ENCODE data around the gene H2AZ2. TPM values are rescaled to one million over a fixed set of nuclear protein-coding genes. Genes with fewer than 3 reads are reported as not detected.
A peak's percentile ranks its signal among the peaks of the same experiment; 100 is the strongest.
"Not testable (repeated sequence)": the region's sequence is repeated elsewhere in the genome, so short reads cannot be mapped to it uniquely, and the experiment has no call there.

H2AZ2 gene
- total RNA-seq, 2 donors from 2014 or later = 173 to 185 TPM

- Mint-ChIP-seq H3K4me3 (no peak overlapping the region), H3K4me1 (peaks cover 2% of the 10 kb centered on the region), H3K27me3 (no peaks in the 10 kb centered on the region), H3K27ac (no peak overlapping the region), H3K36me3 (ENCODE audit: low read depth) (no peaks in the 10 kb centered on the region)
- no peak for DNase-seq
- no peak for ATAC-seq
- H3K9me3 ChIP-seq (ENCODE audit: control insufficient read depth, low read length, poor library complexity, severe bottlenecking) = no peaks in the 10 kb centered on the region
Measured at GRCh38 chr7:44854644-44855364, 6.9 kb upstream of the H2AZ2 start.

GRCh38 chr7:44853391-44853790, 5.5 kb upstream of the H2AZ2 start:
- no peaks in the 10 kb centered on the region for H3K36me3 Mint-ChIP-seq (ENCODE audit: low read depth)
- no peaks in the 10 kb centered on the region for H3K27me3 Mint-ChIP-seq
- peaks cover 2% of the 10 kb centered on the region for H3K4me1 Mint-ChIP-seq
- no peak for ATAC-seq
- H3K9me3 ChIP-seq (ENCODE audit: control insufficient read depth, low read length, poor library complexity, severe bottlenecking) = no peaks in the 10 kb centered on the region
- no peak for DNase-seq
- H3K4me3 Mint-ChIP-seq = no peak overlapping the region
- H3K27ac Mint-ChIP-seq = peak overlapping the region; percentile 21

- no peak for ATAC-seq
- Mint-ChIP-seq H3K4me1 (peaks cover 7% of the 10 kb centered on the region), H3K4me3 (no peak overlapping the region)
Measured at GRCh38 chr7:44852590-44852989, 4.7 kb upstream of the H2AZ2 start.

GRCh38 chr7:44849885-44850544, 2.1 kb upstream of the H2AZ2 start:
- Mint-ChIP-seq H3K27me3 (no peaks in the 10 kb centered on the region), H3K4me3 (no peak overlapping the region), H3K36me3 (ENCODE audit: low read depth) (peaks cover 2% of the 10 kb centered on the region), H3K4me1 (peaks cover 25% of the 10 kb centered on the region), H3K27ac (peak overlapping the region; percentile 98)
- no peak for DNase-seq
- ATAC-seq = no peak
- H3K9me3 ChIP-seq (ENCODE audit: control insufficient read depth, low read length, poor library complexity, severe bottlenecking) = no peaks in the 10 kb centered on the region

More at GRCh38 chr7:44852590-44852989, 4.7 kb upstream of the H2AZ2 start:
- Mint-ChIP-seq H3K27ac (no peak overlapping the region), H3K27me3 (no peaks in the 10 kb centered on the region), H3K36me3 (ENCODE audit: low read depth) (peaks cover 2% of the 10 kb centered on the region)
- H3K9me3 ChIP-seq (ENCODE audit: control insufficient read depth, low read length, poor library complexity, severe bottlenecking) = no peaks in the 10 kb centered on the region
- no peak for DNase-seq

GRCh38 chr7:44849259-44849884, 1.5 kb upstream of the H2AZ2 start:
- Mint-ChIP-seq H3K27me3 (no peaks in the 10 kb centered on the region), H3K27ac (peak overlapping the region; percentile 98), H3K4me3 (peak overlapping the region; percentile 96), H3K36me3 (ENCODE audit: low read depth) (peaks cover 2% of the 10 kb centered on the region), H3K4me1 (peaks cover 25% of the 10 kb centered on the region)
- no peak for ATAC-seq
- H3K9me3 ChIP-seq (ENCODE audit: control insufficient read depth, low read length, poor library complexity, severe bottlenecking) = no peaks in the 10 kb centered on the region
- no peak for DNase-seq

GRCh38 chr7:44847509-44847919, 373 bp downstream of the H2AZ2 start:
- H3K9me3 ChIP-seq (ENCODE audit: control insufficient read depth, low read length, poor library complexity, severe bottlenecking) = no peaks in the 10 kb centered on the region
- ATAC-seq = peak; percentile 58
- peak; percentile 70 to 83 (median 74) for DNase-seq
- peaks cover 28% of the 10 kb centered on the region for H3K4me1 Mint-ChIP-seq
- H3K36me3 Mint-ChIP-seq (ENCODE audit: low read depth) = peaks cover 2% of the 10 kb centered on the region
- H3K27me3 Mint-ChIP-seq = no peaks in the 10 kb centered on the region
- H3K4me3 Mint-ChIP-seq = peak overlapping the region; percentile 96
- H3K27ac Mint-ChIP-seq = peak overlapping the region; percentile 98

- H3K36me3 Mint-ChIP-seq (ENCODE audit: low read depth) = peaks cover 6% of the 10 kb centered on the region
- peak overlapping the region; percentile 96 for H3K4me3 Mint-ChIP-seq
- DNase-seq = no peak
- peak overlapping the region; percentile 98 for H3K27ac Mint-ChIP-seq
- no peaks in the 10 kb centered on the region for H3K27me3 Mint-ChIP-seq
- no peaks in the 10 kb centered on the region for H3K9me3 ChIP-seq (ENCODE audit: control insufficient read depth, low read length, poor library complexity, severe bottlenecking)
- peak; percentile 51 for ATAC-seq
- H3K4me1 Mint-ChIP-seq = peaks cover 31% of the 10 kb centered on the region
Measured at GRCh38 chr7:44846816-44847508, 925 bp downstream of the H2AZ2 start.

- Mint-ChIP-seq H3K4me3 (peak overlapping the region; percentile 96), H3K4me1 (peaks cover 35% of the 10 kb centered on the region), H3K27ac (peak overlapping the region; percentile 98)
- not testable (repeated sequence) for H3K27me3 Mint-ChIP-seq; ATAC-seq; H3K9me3 ChIP-seq (ENCODE audit: control insufficient read depth, low read length, poor library complexity, severe bottlenecking); H3K36me3 Mint-ChIP-seq (ENCODE audit: low read depth)
- peak in 1 of 3 donors; percentile 17 for DNase-seq
Measured at GRCh38 chr7:44846390-44846789, 1.5 kb downstream of the H2AZ2 start.

GRCh38 chr7:44845451-44845850, 2.4 kb downstream of the H2AZ2 start:
- peak overlapping the region; percentile 96 for H3K4me3 Mint-ChIP-seq
- H3K36me3 Mint-ChIP-seq (ENCODE audit: low read depth) = peaks cover 9% of the 10 kb centered on the region
- H3K27ac Mint-ChIP-seq = peak overlapping the region; percentile 98
- no peak for ATAC-seq
- no peak for DNase-seq
- peaks cover 40% of the 10 kb centered on the region for H3K4me1 Mint-ChIP-seq
- H3K27me3 Mint-ChIP-seq = no peaks in the 10 kb centered on the region
- H3K9me3 ChIP-seq (ENCODE audit: control insufficient read depth, low read length, poor library complexity, severe bottlenecking) = no peaks in the 10 kb centered on the region

GRCh38 chr7:44843440-44843839, 4.4 kb downstream of the H2AZ2 start:
- not testable (repeated sequence) for ATAC-seq; H3K27me3 Mint-ChIP-seq; DNase-seq; H3K4me3 Mint-ChIP-seq; H3K9me3 ChIP-seq (ENCODE audit: control insufficient read depth, low read length, poor library complexity, severe bottlenecking); H3K27ac Mint-ChIP-seq; H3K36me3 Mint-ChIP-seq (ENCODE audit: low read depth)
- H3K4me1 Mint-ChIP-seq = peaks cover 47% of the 10 kb centered on the region

GRCh38 chr7:44842675-44843074, 5.2 kb downstream of the H2AZ2 start:
- DNase-seq; H3K36me3 Mint-ChIP-seq (ENCODE audit: low read depth); H3K27ac Mint-ChIP-seq; H3K27me3 Mint-ChIP-seq; ATAC-seq; H3K9me3 ChIP-seq (ENCODE audit: control insufficient read depth, low read length, poor library complexity, severe bottlenecking): not testable (repeated sequence)
- peak overlapping the region; percentile 60 for H3K4me3 Mint-ChIP-seq
- H3K4me1 Mint-ChIP-seq = peaks cover 42% of the 10 kb centered on the region

GRCh38 chr7:44838751-44839150, 9.1 kb downstream of the H2AZ2 start:
- Mint-ChIP-seq H3K36me3 (ENCODE audit: low read depth) (peaks cover 6% of the 10 kb centered on the region), H3K27me3 (no peaks in the 10 kb centered on the region), H3K27ac (peak overlapping the region; percentile 75), H3K4me1 (peaks cover 25% of the 10 kb centered on the region), H3K4me3 (no peak overlapping the region)
- no peaks in the 10 kb centered on the region for H3K9me3 ChIP-seq (ENCODE audit: control insufficient read depth, low read length, poor library complexity, severe bottlenecking)
- ATAC-seq = no peak
- DNase-seq = no peak

- Mint-ChIP-seq H3K27me3 (no peaks in the 10 kb centered on the region), H3K4me3 (no peak overlapping the region), H3K36me3 (ENCODE audit: low read depth) (peaks cover 4% of the 10 kb centered on the region), H3K4me1 (peaks cover 20% of the 10 kb centered on the region), H3K27ac (peak overlapping the region; percentile 45)
- H3K9me3 ChIP-seq (ENCODE audit: control insufficient read depth, low read length, poor library complexity, severe bottlenecking) = no peaks in the 10 kb centered on the region
- DNase-seq (no peak), ATAC-seq (no peak)
Measured at GRCh38 chr7:44827567-44827966, 20.3 kb downstream of the H2AZ2 start.

Data from T-helper 17 cell (primary cell).